ENCODE data around the gene TSPAN5. TPM values are rescaled to one million over a fixed set of nuclear protein-coding genes. Genes with fewer than 3 reads are reported as not detected.

Gene TSPAN5
- total RNA-seq, 2 donors from 2014 or later = 7.4 to 11.8 TPM

GRCh38 chr4:98581126-98581525 lies 77.3 kb downstream of the TSPAN5 start:
- peaks cover 54% of the 10 kb centered on the region for H3K27me3 ChIP-seq (ENCODE audit: control insufficient read depth, insufficient read depth, low read length, poor library complexity, severe bottlenecking)
- Mint-ChIP-seq H3K36me3 (ENCODE audit: low read depth) (no peaks in the 10 kb centered on the region), H3K4me3 (no peak overlapping the region), H3K27me3 (ENCODE audit: insufficient read depth) (peaks cover 41% of the 10 kb centered on the region), H3K4me1 (peaks cover 43% of the 10 kb centered on the region), H3K27ac (no peak overlapping the region), H3K9me3 (no peaks in the 10 kb centered on the region)
- peaks cover 16% of the 10 kb centered on the region for H3K4me1 ChIP-seq (ENCODE audit: control insufficient read depth, insufficient read depth, low read length)
- no peak overlapping the region for H3K27ac ChIP-seq (ENCODE audit: low read depth, low read length)
- peaks cover 3% of the 10 kb centered on the region for H3K9me3 ChIP-seq (ENCODE audit: control insufficient read depth, low read length)
- no peak overlapping the region for H3K9ac ChIP-seq (ENCODE audit: extremely low read depth, low read length, poor library complexity, severe bottlenecking)
- DNase-seq = no peak
- no peak for TF ChIP-seq CTCF (conservative IDR thresholded peaks at IDR 0.05)
- no peak overlapping the region for H3K4me3 ChIP-seq (ENCODE audit: low read length)
- H3K36me3 ChIP-seq (ENCODE audit: control insufficient read depth, insufficient read depth, low read length) = no peaks in the 10 kb centered on the region
- 50 to 55% methylated on average over 2 to 3 of the region's 3 CpGs for WGBS, 2 experiments (ENCODE audit: insufficient coverage in 1 of 2, insufficient read length in 1 of 2)

- Mint-ChIP-seq H3K36me3 (ENCODE audit: low read depth) (no peaks in the 10 kb centered on the region), H3K27ac (no peak overlapping the region), H3K9me3 (no peaks in the 10 kb centered on the region), H3K4me3 (no peak overlapping the region), H3K4me1 (peaks cover 50% of the 10 kb centered on the region), H3K27me3 (ENCODE audit: insufficient read depth) (peaks cover 33% of the 10 kb centered on the region)
- no peak for DNase-seq
- H3K27me3 ChIP-seq (ENCODE audit: control insufficient read depth, insufficient read depth, low read length, poor library complexity, severe bottlenecking) = peaks cover 38% of the 10 kb centered on the region
- no peak overlapping the region for H3K27ac ChIP-seq (ENCODE audit: low read depth, low read length)
- H3K36me3 ChIP-seq (ENCODE audit: control insufficient read depth, insufficient read depth, low read length) = no peaks in the 10 kb centered on the region
- whole genome bisulfite sequencing, 2 experiments (ENCODE audit: insufficient coverage in 1 of 2, insufficient read length in 1 of 2) = 96% methylated on average over 2 of the region's 2 CpGs; no CpG with 5 or more reads in 1 of the 2 experiments
- TF ChIP-seq CTCF (conservative IDR thresholded peaks at IDR 0.05) = no peak
- H3K9ac ChIP-seq (ENCODE audit: extremely low read depth, low read length, poor library complexity, severe bottlenecking) = no peak overlapping the region
- peaks cover 4% of the 10 kb centered on the region for H3K9me3 ChIP-seq (ENCODE audit: control insufficient read depth, low read length)
- H3K4me1 ChIP-seq (ENCODE audit: control insufficient read depth, insufficient read depth, low read length) = peaks cover 16% of the 10 kb centered on the region
- H3K4me3 ChIP-seq (ENCODE audit: low read length) = no peak overlapping the region
These were observed 80.5 kb downstream of the TSPAN5 start for GRCh38 chr4:98577956-98578355.

GRCh38 chr4:98574816-98575215 lies 83.6 kb downstream of the TSPAN5 start:
- Histone ChIP-seq H3K36me3 (ENCODE audit: control insufficient read depth, insufficient read depth, low read length) (no peaks in the 10 kb centered on the region), H3K27ac (ENCODE audit: low read depth, low read length) (no peak overlapping the region), H3K4me1 (ENCODE audit: control insufficient read depth, insufficient read depth, low read length) (peaks cover 4% of the 10 kb centered on the region), H3K9me3 (ENCODE audit: control insufficient read depth, low read length) (peaks cover 4% of the 10 kb centered on the region), H3K4me3 (ENCODE audit: low read length) (no peak overlapping the region), H3K27me3 (ENCODE audit: control insufficient read depth, insufficient read depth, low read length, poor library complexity, severe bottlenecking) (peaks cover 13% of the 10 kb centered on the region), H3K9ac (ENCODE audit: extremely low read depth, low read length, poor library complexity, severe bottlenecking) (no peak overlapping the region)
- Mint-ChIP-seq H3K4me1 (peaks cover 23% of the 10 kb centered on the region), H3K4me3 (no peak overlapping the region), H3K9me3 (no peaks in the 10 kb centered on the region), H3K27ac (peak overlapping the region; percentile 81), H3K27me3 (ENCODE audit: insufficient read depth) (peaks cover 14% of the 10 kb centered on the region), H3K36me3 (ENCODE audit: low read depth) (no peaks in the 10 kb centered on the region)
- no peak for TF ChIP-seq CTCF (conservative IDR thresholded peaks at IDR 0.05)
- no peak for DNase-seq
- WGBS, 2 experiments (ENCODE audit: insufficient coverage in 1 of 2, insufficient read length in 1 of 2) = 86 to 88% methylated on average over 4 of the region's 4 CpGs

All from endodermal cell (in vitro differentiated cells).